Peyer's patch (tissue), 4 donors: Measurements from ENCODE around the gene OPRD1. TPM values are rescaled to one million over a fixed set of nuclear protein-coding genes. Genes with fewer than 3 reads are reported as not detected.

Experiments
- DNase-seq, 3 donors: peaks; one replicate each; pipeline ENCODE4 v3.0.0-alpha.2; 2017 to 2019
- H3K27ac ChIP-seq, 4 donors: fragments of 200-600 bp; sonication (generic); one replicate each; pipeline ENCODE4 v1.5.1; 2016 to 2019
- H3K27me3 ChIP-seq, 2 donors: fragments of 200-600 bp; sonication (generic); one replicate each; pipeline ENCODE4 v1.5.1; 2019
- H3K36me3 ChIP-seq, 3 donors: fragments of 200-600 bp; sonication (generic); one replicate each; pipeline ENCODE4 v1.5.1; 2016 to 2019
- H3K4me1 ChIP-seq, 4 donors: fragments of 200-600 bp; sonication (generic); one replicate each; pipeline ENCODE4 v1.5.1; 2016 to 2019
- H3K4me3 ChIP-seq, 4 donors: fragments of 200-600 bp; sonication (generic); 1 replicate in 3 of 4; 2 replicates in 1 of 4; pipeline ENCODE4 v1.5.1; 2016 to 2019; ENCODE audit warnings: mild to moderate bottlenecking in 1 of 4
- H3K9me3 ChIP-seq, 4 donors: fragments of 200-600 bp; sonication (generic); one replicate each; pipeline ENCODE4 v1.5.1; 2016 to 2019; ENCODE audit warnings: mild to moderate bottlenecking in 1 of 4
- POLR2A ChIP-seq, 2 donors: fragments of 450-650 bp; IDR thresholded peaks; one replicate each; pipeline ENCODE4 v1.5.1; 2017; ENCODE audit warnings: antibody characterized with exemption in 2 of 2, mild to moderate bottlenecking in 2 of 2, moderate library complexity in 2 of 2
- total RNA-seq, 4 donors: library from RNA; depleted of rRNA; stranded (reverse); fragments of >200 nt; gene quantifications; one replicate each; pipeline ENCODE4 v1.1.0, GENCODE V29; 2016
- TF ChIP-seq, protein P1 (sequence below), 6 experiments: fragments of 450-650 bp in 4 of 6; fragments of 200-600 bp in 2 of 6; sonication (generic) in 1 of 6; IDR thresholded peaks; one replicate each; pipeline ENCODE4 v1.5.1; 2017 to 2019; ENCODE audit warnings: antibody characterized with exemption in 6 of 6, mild to moderate bottlenecking in 3 of 6, moderate library complexity in 1 of 6

OPRD1 gene
- total RNA-seq, 4 donors from 2014 or later, result 0.18 TPM; not detected in 3

DNA sequence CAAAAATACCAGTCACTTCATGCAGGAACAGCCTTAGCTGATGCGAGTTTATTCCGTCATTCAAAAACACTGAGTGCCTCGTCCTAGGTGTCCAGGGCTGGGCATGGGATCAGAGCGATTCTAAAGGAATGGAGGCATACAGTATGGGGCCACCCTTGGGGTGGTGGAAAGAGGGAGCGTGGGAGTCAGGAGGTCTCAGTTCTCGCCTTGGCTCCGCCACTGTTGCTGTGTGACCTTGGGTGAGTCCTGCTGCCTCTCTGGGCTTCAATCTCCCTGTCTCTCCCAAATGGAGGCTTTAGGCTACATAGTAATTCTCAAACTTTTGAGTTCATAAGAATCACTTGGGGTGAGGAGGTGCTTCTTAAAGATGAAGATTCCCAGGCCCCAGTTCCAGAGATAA, 44.0 kb downstream of the OPRD1 start:
- Histone ChIP-seq H3K4me1 (no peaks in the 10 kb centered on the region), H3K27ac (no peak overlapping the region), H3K4me3 (no peak overlapping the region), H3K9me3 (no peaks in the 10 kb centered on the region), H3K36me3 (no peaks in the 10 kb centered on the region), H3K27me3 (no peaks in the 10 kb centered on the region)
- TF ChIP-seq POLR2A (IDR thresholded peaks at IDR 0.05), result no peak
- TF ChIP-seq, protein P1, sequence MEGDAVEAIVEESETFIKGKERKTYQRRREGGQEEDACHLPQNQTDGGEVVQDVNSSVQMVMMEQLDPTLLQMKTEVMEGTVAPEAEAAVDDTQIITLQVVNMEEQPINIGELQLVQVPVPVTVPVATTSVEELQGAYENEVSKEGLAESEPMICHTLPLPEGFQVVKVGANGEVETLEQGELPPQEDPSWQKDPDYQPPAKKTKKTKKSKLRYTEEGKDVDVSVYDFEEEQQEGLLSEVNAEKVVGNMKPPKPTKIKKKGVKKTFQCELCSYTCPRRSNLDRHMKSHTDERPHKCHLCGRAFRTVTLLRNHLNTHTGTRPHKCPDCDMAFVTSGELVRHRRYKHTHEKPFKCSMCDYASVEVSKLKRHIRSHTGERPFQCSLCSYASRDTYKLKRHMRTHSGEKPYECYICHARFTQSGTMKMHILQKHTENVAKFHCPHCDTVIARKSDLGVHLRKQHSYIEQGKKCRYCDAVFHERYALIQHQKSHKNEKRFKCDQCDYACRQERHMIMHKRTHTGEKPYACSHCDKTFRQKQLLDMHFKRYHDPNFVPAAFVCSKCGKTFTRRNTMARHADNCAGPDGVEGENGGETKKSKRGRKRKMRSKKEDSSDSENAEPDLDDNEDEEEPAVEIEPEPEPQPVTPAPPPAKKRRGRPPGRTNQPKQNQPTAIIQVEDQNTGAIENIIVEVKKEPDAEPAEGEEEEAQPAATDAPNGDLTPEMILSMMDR (IDR thresholded peaks at IDR 0.05), result no peak
- no peak for DNase-seq

DNA sequence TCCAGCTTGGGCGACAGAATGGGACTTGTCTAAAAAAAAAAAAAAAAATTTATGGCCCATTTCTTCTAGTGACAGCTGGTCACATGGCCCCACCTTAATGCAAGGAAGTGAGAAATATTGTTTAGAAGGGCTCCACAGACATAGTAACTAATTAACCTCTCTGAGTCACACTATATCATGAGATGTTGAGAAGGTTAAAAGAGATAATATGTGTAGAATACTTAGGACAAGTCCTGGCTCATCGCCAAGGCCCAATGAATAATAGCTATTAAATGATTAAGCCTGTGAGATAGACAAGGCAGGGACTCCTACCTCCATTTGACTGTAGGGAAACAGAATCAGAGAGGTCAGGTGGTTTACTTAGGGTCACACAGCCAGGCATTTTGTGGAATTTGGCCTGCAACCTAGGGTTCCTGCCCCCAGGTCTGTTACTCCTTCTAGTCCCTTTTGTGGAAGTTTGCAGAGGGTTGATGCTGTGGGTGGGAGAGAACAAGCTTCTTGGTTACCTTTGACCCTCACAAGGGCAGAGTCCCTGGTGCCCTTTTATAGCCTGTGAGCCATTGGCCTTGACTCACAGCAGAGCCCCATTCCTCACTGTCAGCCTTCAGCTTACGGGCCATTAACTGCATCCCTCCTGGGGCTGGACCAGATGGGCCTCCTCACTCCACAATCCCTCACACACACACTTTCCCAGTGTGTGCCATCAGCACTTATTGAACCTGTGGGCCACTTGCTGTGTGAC, 48.5 kb downstream of the OPRD1 start:
- Histone ChIP-seq H3K27me3 (no peaks in the 10 kb centered on the region), H3K4me1 (no peaks in the 10 kb centered on the region), H3K9me3 (no peaks in the 10 kb centered on the region), H3K36me3 (no peaks in the 10 kb centered on the region), H3K27ac (peak overlapping the region in 2 of 4 donors; percentile 17 to 76), H3K4me3 (no peak overlapping the region)
- DNase-seq, result peak in 2 of 3 donors; percentile 68 to 83
- no peak for TF ChIP-seq POLR2A (IDR thresholded peaks at IDR 0.05)
- TF ChIP-seq, protein P1 (IDR thresholded peaks at IDR 0.05), result no peak

DNA sequence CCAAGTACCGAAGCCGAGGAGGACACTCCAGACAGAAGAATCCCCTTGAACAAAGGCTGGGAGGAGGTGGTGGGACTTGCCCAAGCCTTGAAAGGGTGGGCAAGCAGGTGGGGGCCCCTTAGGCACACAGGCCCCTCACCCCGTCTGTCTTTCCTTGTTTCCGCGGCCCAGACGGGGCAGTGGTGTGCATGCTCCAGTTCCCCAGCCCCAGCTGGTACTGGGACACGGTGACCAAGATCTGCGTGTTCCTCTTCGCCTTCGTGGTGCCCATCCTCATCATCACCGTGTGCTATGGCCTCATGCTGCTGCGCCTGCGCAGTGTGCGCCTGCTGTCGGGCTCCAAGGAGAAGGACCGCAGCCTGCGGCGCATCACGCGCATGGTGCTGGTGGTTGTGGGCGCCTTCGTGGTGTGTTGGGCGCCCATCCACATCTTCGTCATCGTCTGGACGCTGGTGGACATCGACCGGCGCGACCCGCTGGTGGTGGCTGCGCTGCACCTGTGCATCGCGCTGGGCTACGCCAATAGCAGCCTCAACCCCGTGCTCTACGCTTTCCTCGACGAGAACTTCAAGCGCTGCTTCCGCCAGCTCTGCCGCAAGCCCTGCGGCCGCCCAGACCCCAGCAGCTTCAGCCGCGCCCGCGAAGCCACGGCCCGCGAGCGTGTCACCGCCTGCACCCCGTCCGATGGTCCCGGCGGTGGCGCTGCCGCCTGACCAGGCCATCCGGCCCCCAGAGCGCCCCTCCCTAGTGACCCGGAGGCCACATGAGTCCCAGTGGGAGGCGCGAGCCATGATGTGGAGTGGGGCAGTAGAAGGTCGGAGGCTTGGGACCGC, 50.8 kb downstream of the OPRD1 start:
- H3K27me3 ChIP-seq, result no peaks in the 10 kb centered on the region
- no peak overlapping the region for H3K4me3 ChIP-seq
- no peak overlapping the region for H3K27ac ChIP-seq
- TF ChIP-seq, protein P1 (IDR thresholded peaks at IDR 0.05), result no peak
- TF ChIP-seq POLR2A (IDR thresholded peaks at IDR 0.05), result no peak
- H3K4me1 ChIP-seq, result no peaks in the 10 kb centered on the region
- H3K36me3 ChIP-seq, result no peaks in the 10 kb centered on the region
- DNase-seq, result no peak
- no peaks in the 10 kb centered on the region for H3K9me3 ChIP-seq

DNA sequence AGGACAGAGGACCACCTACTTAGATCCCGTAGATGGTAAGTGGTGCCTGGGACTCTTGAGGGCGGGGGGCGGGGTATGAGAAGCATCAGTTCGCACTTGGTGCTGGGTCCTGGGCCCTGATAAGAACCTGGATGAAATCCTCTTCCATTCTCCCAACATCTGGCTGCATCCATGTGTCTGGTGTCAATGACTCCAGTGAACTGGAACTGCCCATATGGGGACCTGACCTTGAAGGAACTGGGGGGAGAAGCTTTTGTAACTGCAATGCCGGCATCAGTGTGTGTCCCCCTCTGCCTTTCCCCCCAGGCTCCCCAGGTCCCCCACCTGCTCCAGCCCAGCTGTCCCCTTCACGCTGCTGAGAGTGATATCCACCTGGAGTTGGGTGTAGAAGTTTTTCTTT, 52.7 kb downstream of the OPRD1 start:
- Histone ChIP-seq H3K4me1 (no peaks in the 10 kb centered on the region), H3K36me3 (no peaks in the 10 kb centered on the region), H3K9me3 (no peaks in the 10 kb centered on the region), H3K27ac (no peak overlapping the region), H3K27me3 (no peaks in the 10 kb centered on the region), H3K4me3 (no peak overlapping the region)
- DNase-seq, result no peak
- no peak for TF ChIP-seq POLR2A (IDR thresholded peaks at IDR 0.05)
- TF ChIP-seq, protein P1 (IDR thresholded peaks at IDR 0.05), result no peak

DNA sequence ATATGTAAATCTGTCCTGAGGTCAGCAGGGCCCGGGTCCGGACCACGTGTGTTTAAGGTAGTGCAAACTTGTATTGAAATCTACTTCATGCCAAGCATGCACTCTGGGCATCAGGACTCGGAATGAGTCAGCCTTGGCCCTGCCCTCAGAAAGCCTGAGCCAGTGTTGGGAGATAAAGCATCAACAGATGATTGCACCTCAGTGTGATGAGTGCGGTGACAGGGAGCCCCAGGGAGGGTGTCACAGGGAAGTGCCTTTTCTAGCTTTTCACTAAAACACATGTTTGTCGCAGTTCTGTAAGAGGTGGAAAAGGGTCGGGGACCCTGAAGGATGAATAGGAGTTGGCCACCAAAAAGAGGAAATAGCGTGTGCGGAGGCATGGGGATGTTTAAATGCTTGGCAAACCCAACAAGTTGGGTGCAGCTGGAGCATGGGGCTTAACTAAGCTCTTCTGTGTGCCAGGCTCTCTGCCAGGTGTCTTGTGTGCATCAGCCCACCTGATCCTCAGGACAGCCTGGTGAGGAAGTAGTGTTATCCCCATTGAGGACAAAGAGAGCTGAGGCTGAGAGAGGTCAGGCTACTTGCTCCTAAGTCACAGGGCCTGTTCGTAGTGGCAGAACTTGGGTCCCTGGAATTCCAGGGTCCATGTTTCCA, 54.2 kb downstream of the OPRD1 start:
- no peak for TF ChIP-seq POLR2A (IDR thresholded peaks at IDR 0.05)
- TF ChIP-seq, protein P1 (IDR thresholded peaks at IDR 0.05), result no peak
- Histone ChIP-seq H3K4me3 (no peak overlapping the region), H3K27ac (no peak overlapping the region), H3K36me3 (no peaks in the 10 kb centered on the region), H3K4me1 (no peaks in the 10 kb centered on the region), H3K9me3 (no peaks in the 10 kb centered on the region), H3K27me3 (no peaks in the 10 kb centered on the region)
- peak in 1 of 3 donors; percentile 74 for DNase-seq
